ENCODE measurements around the gene GRIA3.

Gene GRIA3

DNA sequence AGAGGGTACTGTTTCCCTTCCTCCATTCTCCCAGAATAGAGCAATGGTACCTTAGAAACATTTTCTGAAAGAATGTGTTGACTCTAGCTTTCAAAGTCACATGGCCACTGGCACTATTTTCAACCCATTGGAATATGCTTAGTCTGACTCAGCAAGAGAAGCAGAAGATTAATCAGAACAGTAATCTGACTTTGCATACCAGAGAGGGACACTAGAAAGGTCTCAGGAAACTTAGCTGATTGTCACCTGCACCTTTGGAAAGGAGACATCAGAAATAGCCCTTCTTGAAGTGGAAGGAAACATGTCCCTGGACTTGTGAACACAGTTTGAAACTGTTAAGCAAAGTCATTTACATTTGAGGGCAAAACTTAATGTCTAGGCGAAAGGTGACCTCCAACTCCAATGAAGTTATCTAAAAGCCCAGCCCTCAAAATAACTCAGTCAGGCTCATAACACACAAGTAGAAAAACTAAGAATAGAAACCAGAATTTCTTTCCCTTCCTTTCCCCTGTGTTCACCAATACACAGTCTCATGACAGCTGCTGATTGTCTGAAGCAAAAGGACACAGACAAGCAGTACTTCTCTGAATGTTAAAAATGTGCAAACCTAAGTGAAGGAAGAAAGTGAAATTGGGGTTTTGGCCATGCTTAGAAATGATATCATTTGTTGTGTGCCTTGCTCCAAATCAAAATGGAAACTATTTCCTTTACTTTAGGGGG lies 270.8 kb downstream of the GRIA3 start:
- CTCF ChIA-PET = interaction anchor here (0.6 kb wide), 1 partner anchor 276 kb away, joined by 3 read pairs; no protein-coding TSS in a partner anchor

DNA sequence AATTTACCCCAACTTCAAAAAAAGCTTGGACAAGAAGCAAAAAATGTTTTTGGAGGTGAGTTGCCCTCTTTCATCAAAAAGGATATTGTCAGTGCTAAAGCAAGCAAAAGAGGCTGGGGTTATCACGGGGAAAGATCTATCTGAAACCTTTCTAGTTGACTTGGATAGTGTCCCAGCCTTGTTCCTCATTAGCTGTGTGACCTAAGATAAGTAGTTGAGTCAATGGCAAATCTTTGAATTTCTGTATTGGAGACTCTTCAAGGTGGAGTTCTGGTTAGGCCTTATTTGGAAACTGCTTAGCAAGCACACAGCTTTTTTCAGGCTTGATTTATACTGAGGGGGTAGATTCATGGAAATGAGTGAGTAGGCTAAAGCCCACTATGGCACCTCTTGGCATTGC lies 271.6 kb downstream of the GRIA3 start:
- TF ChIP-seq HOXC10 (CRISPR knock-in tag; IDR thresholded peaks at IDR 0.05) (no peak), SALL2 (tag by site-specific recombination; IDR thresholded peaks at IDR 0.05; ENCODE audit: borderline replicate concordance) (no peak), ZBTB7A (tag by site-specific recombination; IDR thresholded peaks at IDR 0.05; ENCODE audit: low read depth) (no peak), ZNF366 (tag by site-specific recombination; conservative IDR thresholded peaks at IDR 0.05) (no peak), OVOL3 (tag by site-specific recombination; IDR thresholded peaks at IDR 0.05) (no peak), SCRT2 (tag by site-specific recombination; IDR thresholded peaks at IDR 0.05) (no peak), ZNF274 (IDR thresholded peaks at IDR 0.05; ENCODE audit: low read length) (no peak), ZNF274 (tag by site-specific recombination; IDR thresholded peaks at IDR 0.05; ENCODE audit: borderline replicate concordance) (no peak), MZF1 (tag by site-specific recombination; IDR thresholded peaks at IDR 0.05; ENCODE audit: borderline replicate concordance) (no peak)
- TF ChIP-seq, protein P1, sequence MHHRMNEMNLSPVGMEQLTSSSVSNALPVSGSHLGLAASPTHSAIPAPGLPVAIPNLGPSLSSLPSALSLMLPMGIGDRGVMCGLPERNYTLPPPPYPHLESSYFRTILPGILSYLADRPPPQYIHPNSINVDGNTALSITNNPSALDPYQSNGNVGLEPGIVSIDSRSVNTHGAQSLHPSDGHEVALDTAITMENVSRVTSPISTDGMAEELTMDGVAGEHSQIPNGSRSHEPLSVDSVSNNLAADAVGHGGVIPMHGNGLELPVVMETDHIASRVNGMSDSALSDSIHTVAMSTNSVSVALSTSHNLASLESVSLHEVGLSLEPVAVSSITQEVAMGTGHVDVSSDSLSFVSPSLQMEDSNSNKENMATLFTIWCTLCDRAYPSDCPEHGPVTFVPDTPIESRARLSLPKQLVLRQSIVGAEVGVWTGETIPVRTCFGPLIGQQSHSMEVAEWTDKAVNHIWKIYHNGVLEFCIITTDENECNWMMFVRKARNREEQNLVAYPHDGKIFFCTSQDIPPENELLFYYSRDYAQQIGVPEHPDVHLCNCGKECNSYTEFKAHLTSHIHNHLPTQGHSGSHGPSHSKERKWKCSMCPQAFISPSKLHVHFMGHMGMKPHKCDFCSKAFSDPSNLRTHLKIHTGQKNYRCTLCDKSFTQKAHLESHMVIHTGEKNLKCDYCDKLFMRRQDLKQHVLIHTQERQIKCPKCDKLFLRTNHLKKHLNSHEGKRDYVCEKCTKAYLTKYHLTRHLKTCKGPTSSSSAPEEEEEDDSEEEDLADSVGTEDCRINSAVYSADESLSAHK (tag by site-specific recombination; IDR thresholded peaks at IDR 0.05) = no peak
- H3K4me3 ChIP-seq (ENCODE audit: low read depth, low read length) = no peak overlapping the region
- CTCF ChIA-PET = no interaction called here
- no peaks in the 10 kb centered on the region for H3K36me3 ChIP-seq (ENCODE audit: control insufficient read depth in 2 of 2, insufficient read depth in 1 of 2, low read length in 2 of 2)
- H3K4me1 ChIP-seq (ENCODE audit: control insufficient read depth, insufficient read depth, low read length) = no peaks in the 10 kb centered on the region
- no peaks in the 10 kb centered on the region; the same call in 1 of the 2 replicates for H3K9me3 ChIP-seq (ENCODE audit: control insufficient read depth, insufficient read depth, low read depth, low read length)
- POLR2A ChIA-PET = no interaction called here
- H3K27ac ChIP-seq (ENCODE audit: extremely low read depth, low read depth, low read length) = no peak overlapping the region

More for the DNA sequence above, 270.8 kb downstream of the GRIA3 start:
- Histone ChIP-seq H3K4me3 (ENCODE audit: low read depth, low read length) (no peak overlapping the region), H3K4me1 (ENCODE audit: control insufficient read depth, insufficient read depth, low read length) (no peaks in the 10 kb centered on the region), H3K36me3 (ENCODE audit: control insufficient read depth in 2 of 2, insufficient read depth in 1 of 2, low read length in 2 of 2) (no peaks in the 10 kb centered on the region), H3K9me3 (ENCODE audit: control insufficient read depth, insufficient read depth, low read depth, low read length) (no peaks in the 10 kb centered on the region; the same call in 1 of the 2 replicates), H3K27ac (ENCODE audit: extremely low read depth, low read depth, low read length) (no peak overlapping the region)
- POLR2A ChIA-PET = no interaction called here
- TF ChIP-seq, protein P2, sequence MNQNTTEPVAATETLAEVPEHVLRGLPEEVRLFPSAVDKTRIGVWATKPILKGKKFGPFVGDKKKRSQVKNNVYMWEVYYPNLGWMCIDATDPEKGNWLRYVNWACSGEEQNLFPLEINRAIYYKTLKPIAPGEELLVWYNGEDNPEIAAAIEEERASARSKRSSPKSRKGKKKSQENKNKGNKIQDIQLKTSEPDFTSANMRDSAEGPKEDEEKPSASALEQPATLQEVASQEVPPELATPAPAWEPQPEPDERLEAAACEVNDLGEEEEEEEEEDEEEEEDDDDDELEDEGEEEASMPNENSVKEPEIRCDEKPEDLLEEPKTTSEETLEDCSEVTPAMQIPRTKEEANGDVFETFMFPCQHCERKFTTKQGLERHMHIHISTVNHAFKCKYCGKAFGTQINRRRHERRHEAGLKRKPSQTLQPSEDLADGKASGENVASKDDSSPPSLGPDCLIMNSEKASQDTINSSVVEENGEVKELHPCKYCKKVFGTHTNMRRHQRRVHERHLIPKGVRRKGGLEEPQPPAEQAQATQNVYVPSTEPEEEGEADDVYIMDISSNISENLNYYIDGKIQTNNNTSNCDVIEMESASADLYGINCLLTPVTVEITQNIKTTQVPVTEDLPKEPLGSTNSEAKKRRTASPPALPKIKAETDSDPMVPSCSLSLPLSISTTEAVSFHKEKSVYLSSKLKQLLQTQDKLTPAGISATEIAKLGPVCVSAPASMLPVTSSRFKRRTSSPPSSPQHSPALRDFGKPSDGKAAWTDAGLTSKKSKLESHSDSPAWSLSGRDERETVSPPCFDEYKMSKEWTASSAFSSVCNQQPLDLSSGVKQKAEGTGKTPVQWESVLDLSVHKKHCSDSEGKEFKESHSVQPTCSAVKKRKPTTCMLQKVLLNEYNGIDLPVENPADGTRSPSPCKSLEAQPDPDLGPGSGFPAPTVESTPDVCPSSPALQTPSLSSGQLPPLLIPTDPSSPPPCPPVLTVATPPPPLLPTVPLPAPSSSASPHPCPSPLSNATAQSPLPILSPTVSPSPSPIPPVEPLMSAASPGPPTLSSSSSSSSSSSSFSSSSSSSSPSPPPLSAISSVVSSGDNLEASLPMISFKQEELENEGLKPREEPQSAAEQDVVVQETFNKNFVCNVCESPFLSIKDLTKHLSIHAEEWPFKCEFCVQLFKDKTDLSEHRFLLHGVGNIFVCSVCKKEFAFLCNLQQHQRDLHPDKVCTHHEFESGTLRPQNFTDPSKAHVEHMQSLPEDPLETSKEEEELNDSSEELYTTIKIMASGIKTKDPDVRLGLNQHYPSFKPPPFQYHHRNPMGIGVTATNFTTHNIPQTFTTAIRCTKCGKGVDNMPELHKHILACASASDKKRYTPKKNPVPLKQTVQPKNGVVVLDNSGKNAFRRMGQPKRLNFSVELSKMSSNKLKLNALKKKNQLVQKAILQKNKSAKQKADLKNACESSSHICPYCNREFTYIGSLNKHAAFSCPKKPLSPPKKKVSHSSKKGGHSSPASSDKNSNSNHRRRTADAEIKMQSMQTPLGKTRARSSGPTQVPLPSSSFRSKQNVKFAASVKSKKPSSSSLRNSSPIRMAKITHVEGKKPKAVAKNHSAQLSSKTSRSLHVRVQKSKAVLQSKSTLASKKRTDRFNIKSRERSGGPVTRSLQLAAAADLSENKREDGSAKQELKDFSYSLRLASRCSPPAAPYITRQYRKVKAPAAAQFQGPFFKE (tag by site-specific recombination; IDR thresholded peaks at IDR 0.05; ENCODE audit: borderline replicate concordance) = no peak
- TF ChIP-seq, protein P3, sequence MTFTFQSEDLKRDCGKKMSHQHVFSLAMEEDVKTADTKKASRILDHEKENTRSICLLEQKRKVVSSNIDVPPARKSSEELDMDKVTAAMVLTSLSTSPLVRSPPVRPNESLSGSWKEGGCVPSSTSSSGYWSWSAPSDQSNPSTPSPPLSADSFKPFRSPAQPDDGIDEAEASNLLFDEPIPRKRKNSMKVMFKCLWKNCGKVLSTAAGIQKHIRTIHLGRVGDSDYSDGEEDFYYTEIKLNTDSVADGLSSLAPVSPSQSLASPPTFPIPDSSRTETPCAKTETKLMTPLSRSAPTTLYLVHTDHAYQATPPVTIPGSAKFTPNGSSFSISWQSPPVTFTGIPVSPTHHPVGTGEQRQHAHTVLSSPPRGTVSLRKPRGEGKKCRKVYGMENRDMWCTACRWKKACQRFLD (tag by site-specific recombination; IDR thresholded peaks at IDR 0.05) = no peak
- TF ChIP-seq HOXA7 (CRISPR knock-in tag; IDR thresholded peaks at IDR 0.05; ENCODE audit: borderline replicate concordance) (no peak), ZNF202 (tag by site-specific recombination; IDR thresholded peaks at IDR 0.05; ENCODE audit: borderline replicate concordance) (no peak)
